Measurements from ENCODE around the gene KCTD18. TPM values are rescaled to one million over a fixed set of nuclear protein-coding genes. Genes with fewer than 3 reads are reported as not detected.

KCTD18 gene
- total RNA-seq (2014; rRNA removed) (10.4 and 13.0 TPM in 2 replicates), Bru-seq, nascent RNA (percentile 74 among the genes with signal in this experiment), BruChase-seq, experiment 1, labeled RNA remaining after a 6-hour chase (percentile 73 among the genes with signal in this experiment), BruChase-seq, experiment 2, labeled RNA remaining after a 2-hour chase (percentile 74 among the genes with signal in this experiment)
- long read RNA-seq, transcript KCTD18-201 (7 exons, 2,940 nt): major isoform, 13 of 34 reads
- long read RNA-seq, transcript KCTD18-202 (7 exons, 2,556 nt): minor isoform, 12 of 34 reads
- long read RNA-seq, partial matches to known transcripts: 2 of 34 reads
- long read RNA-seq, other reads (novel, unspliced or antisense): 7 of 34 reads

DNA sequence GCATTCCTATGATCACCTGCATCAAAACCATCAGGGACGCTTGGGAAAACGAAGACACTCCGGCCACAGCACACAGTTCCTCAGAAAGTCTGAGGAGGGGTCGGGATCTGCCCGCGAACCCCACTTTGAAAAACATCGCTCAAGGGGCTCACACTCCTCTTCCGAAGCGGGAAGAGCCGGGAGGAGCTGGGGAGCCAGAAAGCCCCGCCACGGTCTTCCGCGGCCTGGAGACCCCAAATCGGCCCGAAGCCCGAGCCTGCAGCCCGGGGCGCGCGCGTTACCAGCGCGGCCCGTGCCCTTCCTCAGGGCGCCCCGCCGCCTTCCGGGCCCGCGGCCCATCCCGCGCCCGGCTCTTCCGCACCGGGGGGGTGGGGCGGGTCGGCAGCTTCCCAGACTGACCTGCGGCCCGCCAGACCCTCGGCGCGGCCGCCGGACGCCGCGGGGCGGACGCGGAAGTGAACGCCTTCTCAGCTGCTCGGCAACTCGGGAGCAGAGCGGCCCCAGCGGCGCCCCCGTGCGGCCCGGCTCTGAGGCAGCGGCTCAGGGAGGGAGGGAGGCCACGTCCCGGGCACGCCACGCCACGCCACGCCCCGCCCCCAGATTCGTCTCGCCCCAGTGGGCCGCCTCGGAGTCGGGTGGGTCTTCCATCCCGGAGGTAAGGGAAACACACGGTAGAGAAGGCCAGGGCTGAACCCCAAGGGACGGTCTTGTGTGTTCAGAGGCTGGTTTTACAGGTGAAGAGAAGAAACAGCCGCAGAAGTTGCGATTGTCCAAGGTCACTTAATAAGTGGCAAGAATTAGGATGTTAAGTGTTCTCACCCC lies at the start of gene KCTD18:
Gene KCTD18 (minus strand): TSS at position 457 of the 822 bp plus-strand sequence. CDS start 3,052 bp downstream, outside the sequence.
- Histone ChIP-seq H3K27me3 (ENCODE audit: low read length) (no peaks in the 10 kb centered on the region), H2AFZ (ENCODE audit: low read length) (peak within 1 kb of the TSS; percentile 98), H3K79me2 (ENCODE audit: low read length) (peaks cover 15% of the 10 kb centered on the region), H3K36me3 (ENCODE audit: low read depth, low read length) (no peaks in the 10 kb centered on the region; the same call in 1 of the 2 replicates), H3K9me3 (ENCODE audit: low read length) (no peaks in the 10 kb centered on the region), H3F3A (ENCODE audit: low read length, unreplicated experiment) (no peaks in the 10 kb centered on the region), H3K27ac (ENCODE audit: low read length) (peak within 1 kb of the TSS; percentile 12; the same call in 1 of the 2 replicates), H3K4me3 (ENCODE audit: low read length) (peak within 1 kb of the TSS; percentile 92), H3K4me1 (ENCODE audit: insufficient read depth, low read length) (peaks cover 24% of the 10 kb centered on the region), H3K4me2 (ENCODE audit: low read length) (peak within 1 kb of the TSS; percentile 100), H3K9me2 (replicated peaks; ENCODE audit: low read length) (no peaks in the 10 kb centered on the region), H3K9ac (ENCODE audit: low read length) (peak within 1 kb of the TSS; percentile 92), H4K20me1 (ENCODE audit: low read length) (no peaks in the 10 kb centered on the region)
- TF ChIP-seq, protein P1, sequence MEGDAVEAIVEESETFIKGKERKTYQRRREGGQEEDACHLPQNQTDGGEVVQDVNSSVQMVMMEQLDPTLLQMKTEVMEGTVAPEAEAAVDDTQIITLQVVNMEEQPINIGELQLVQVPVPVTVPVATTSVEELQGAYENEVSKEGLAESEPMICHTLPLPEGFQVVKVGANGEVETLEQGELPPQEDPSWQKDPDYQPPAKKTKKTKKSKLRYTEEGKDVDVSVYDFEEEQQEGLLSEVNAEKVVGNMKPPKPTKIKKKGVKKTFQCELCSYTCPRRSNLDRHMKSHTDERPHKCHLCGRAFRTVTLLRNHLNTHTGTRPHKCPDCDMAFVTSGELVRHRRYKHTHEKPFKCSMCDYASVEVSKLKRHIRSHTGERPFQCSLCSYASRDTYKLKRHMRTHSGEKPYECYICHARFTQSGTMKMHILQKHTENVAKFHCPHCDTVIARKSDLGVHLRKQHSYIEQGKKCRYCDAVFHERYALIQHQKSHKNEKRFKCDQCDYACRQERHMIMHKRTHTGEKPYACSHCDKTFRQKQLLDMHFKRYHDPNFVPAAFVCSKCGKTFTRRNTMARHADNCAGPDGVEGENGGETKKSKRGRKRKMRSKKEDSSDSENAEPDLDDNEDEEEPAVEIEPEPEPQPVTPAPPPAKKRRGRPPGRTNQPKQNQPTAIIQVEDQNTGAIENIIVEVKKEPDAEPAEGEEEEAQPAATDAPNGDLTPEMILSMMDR (conservative IDR thresholded peaks at IDR 0.05; ENCODE audit: low read depth, low read length): peak; percentile 71
- TF ChIP-seq EZH2 (IDR thresholded peaks at IDR 0.05; ENCODE audit: low read length, unreplicated experiment) (no peak), EZH2phosphoT487 (IDR thresholded peaks at IDR 0.05; ENCODE audit: borderline replicate concordance, low read length) (no peak)
- CTCF ChIA-PET: interaction anchor here (1.3 to 1.6 kb wide), 2 partner anchors 14 to 26 kb away, joined by 4 to 10 read pairs; no protein-coding TSS in a partner anchor
- ATAC-seq (peak; percentile 92), DNase-seq (peak; percentile 89)
- POLR2A ChIA-PET (ENCODE audit: unreplicated experiment): interaction anchor here (0.6 to 1.0 kb wide), 3 partner anchors 11 to 104 kb away, joined by 3 to 4 read pairs (median 4); no protein-coding TSS in a partner anchor
- intact Hi-C loops (cut with micrococcal nuclease): loop anchor here (1.0 kb wide), 2 partner anchors 13 to 27 kb away; no protein-coding TSS in a partner anchor
- no TSS peak for BruUV-seq (replicated peaks)

DNA sequence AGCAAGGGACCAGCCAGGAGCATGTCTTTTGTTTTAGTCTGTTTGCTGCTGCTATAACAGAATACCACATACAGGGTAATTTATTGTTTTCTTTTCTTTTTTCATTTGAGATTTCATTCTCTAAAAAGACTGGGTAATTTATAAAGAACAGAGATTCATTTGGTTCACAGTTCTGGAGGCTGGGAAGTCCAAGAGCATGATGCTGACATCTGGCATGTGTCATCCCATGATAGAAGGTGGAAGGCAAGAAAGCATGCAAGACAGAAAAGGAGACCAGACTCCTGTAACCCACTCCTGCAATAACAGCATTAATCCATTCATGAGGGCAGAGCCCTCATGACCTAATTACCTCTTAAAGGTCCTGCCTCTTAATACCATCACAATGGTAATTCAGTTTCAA lies 30.9 kb upstream of the KCTD18 start:
- H3K9ac ChIP-seq (ENCODE audit: low read length): no peak overlapping the region
- CTCF ChIA-PET: no interaction called here
- H3K4me1 ChIP-seq (ENCODE audit: insufficient read depth, low read length): peaks cover 10% of the 10 kb centered on the region
- intact Hi-C loops (cut with micrococcal nuclease): no loop called here
- no peak for TF ChIP-seq EZH2phosphoT487 (IDR thresholded peaks at IDR 0.05; ENCODE audit: borderline replicate concordance, low read length)
- no peak for TF ChIP-seq EZH2 (IDR thresholded peaks at IDR 0.05; ENCODE audit: low read length, unreplicated experiment)
- TF ChIP-seq, protein P1 (conservative IDR thresholded peaks at IDR 0.05; ENCODE audit: low read depth, low read length): no peak
- no peak overlapping the region for H3K27ac ChIP-seq (ENCODE audit: low read length)
- H4K20me1 ChIP-seq (ENCODE audit: low read length): no peaks in the 10 kb centered on the region
- no peak for DNase-seq
- H3K4me3 ChIP-seq (ENCODE audit: low read length): no peak overlapping the region
- H3K9me2 ChIP-seq (replicated peaks; ENCODE audit: low read length): no peaks in the 10 kb centered on the region
- no peaks in the 10 kb centered on the region for H3K27me3 ChIP-seq (ENCODE audit: low read length)
- no peaks in the 10 kb centered on the region for H3F3A ChIP-seq (ENCODE audit: low read length, unreplicated experiment)
- no peak overlapping the region for H3K4me2 ChIP-seq (ENCODE audit: low read length)
- H3K9me3 ChIP-seq (ENCODE audit: low read length): no peaks in the 10 kb centered on the region
- BruUV-seq (replicated peaks): no TSS peak
- no peak overlapping the region for H2AFZ ChIP-seq (ENCODE audit: low read length)
- no peaks in the 10 kb centered on the region for H3K79me2 ChIP-seq (ENCODE audit: low read length)
- no peak for ATAC-seq
- H3K36me3 ChIP-seq (ENCODE audit: low read depth, low read length): peaks cover 80% of the 10 kb centered on the region
- POLR2A ChIA-PET (ENCODE audit: unreplicated experiment): no interaction called here

Measured in PC-3 (cell line).